ENCODE data around the gene HSPA1A.

HSPA1A gene

GRCh38 chr6:31815025-31815838, at the start of gene HSPA1A, which contains the start of gene HSPA1L:
Gene HSPA1A, plus strand, starts transcription at chr6:31815543. Its CDS starts 214 bp downstream, at chr6:31815757.
Gene HSPA1L, minus strand, starts transcription at chr6:31815283. Its CDS starts 3,311 bp downstream, at chr6:31811972.
- in situ Hi-C loops (cut with HindIII; ENCODE audit: low pct_ligation_motif_present, low pct_unique_long_range_greater_than_20kb, low sequenced_read_pairs): no loop called here
- peak; percentile 95 for DNase-seq

GRCh38 chr6:31765559-31765909, 49.8 kb upstream of the HSPA1A start:
- in situ Hi-C loops (cut with HindIII; ENCODE audit: low pct_ligation_motif_present, low pct_unique_long_range_greater_than_20kb, low sequenced_read_pairs): no loop called here
- no peak for DNase-seq

- no peak for DNase-seq
- in situ Hi-C loops (cut with HindIII; ENCODE audit: low pct_ligation_motif_present, low pct_unique_long_range_greater_than_20kb, low sequenced_read_pairs): no loop called here
Observed at GRCh38 chr6:31765910-31766794, 49.2 kb upstream of the HSPA1A start.

GRCh38 chr6:31767096-31767645, 48.2 kb upstream of the HSPA1A start:
- in situ Hi-C loops (cut with HindIII; ENCODE audit: low pct_ligation_motif_present, low pct_unique_long_range_greater_than_20kb, low sequenced_read_pairs): no loop called here

GRCh38 chr6:31768363-31769257, 46.7 kb upstream of the HSPA1A start:
- in situ Hi-C loops (cut with HindIII; ENCODE audit: low pct_ligation_motif_present, low pct_unique_long_range_greater_than_20kb, low sequenced_read_pairs): no loop called here
- DNase-seq: no peak

More at GRCh38 chr6:31767096-31767645, 48.2 kb upstream of the HSPA1A start:
- no peak for DNase-seq

GRCh38 chr6:31769684-31770371, 45.5 kb upstream of the HSPA1A start:
- in situ Hi-C loops (cut with HindIII; ENCODE audit: low pct_ligation_motif_present, low pct_unique_long_range_greater_than_20kb, low sequenced_read_pairs): no loop called here
- DNase-seq: peak; percentile 65

GRCh38 chr6:31770860-31771259, 44.5 kb upstream of the HSPA1A start:
- DNase-seq: no peak
- in situ Hi-C loops (cut with HindIII; ENCODE audit: low pct_ligation_motif_present, low pct_unique_long_range_greater_than_20kb, low sequenced_read_pairs): no loop called here

- in situ Hi-C loops (cut with HindIII; ENCODE audit: low pct_ligation_motif_present, low pct_unique_long_range_greater_than_20kb, low sequenced_read_pairs): no loop called here
- no peak for DNase-seq
Observed at GRCh38 chr6:31771992-31772358, 43.4 kb upstream of the HSPA1A start.

- in situ Hi-C loops (cut with HindIII; ENCODE audit: low pct_ligation_motif_present, low pct_unique_long_range_greater_than_20kb, low sequenced_read_pairs): no loop called here
- no peak for DNase-seq
Observed at GRCh38 chr6:31775184-31775583, 40.2 kb upstream of the HSPA1A start.

- no peak for DNase-seq
- in situ Hi-C loops (cut with HindIII; ENCODE audit: low pct_ligation_motif_present, low pct_unique_long_range_greater_than_20kb, low sequenced_read_pairs): no loop called here
Observed at GRCh38 chr6:31775633-31776484, 39.5 kb upstream of the HSPA1A start.

GRCh38 chr6:31776485-31776988, 38.8 kb upstream of the HSPA1A start:
- in situ Hi-C loops (cut with HindIII; ENCODE audit: low pct_ligation_motif_present, low pct_unique_long_range_greater_than_20kb, low sequenced_read_pairs): no loop called here
- no peak for DNase-seq

- in situ Hi-C loops (cut with HindIII; ENCODE audit: low pct_ligation_motif_present, low pct_unique_long_range_greater_than_20kb, low sequenced_read_pairs): no loop called here
- DNase-seq: peak; percentile 54
Observed at GRCh38 chr6:31776989-31777666, 38.2 kb upstream of the HSPA1A start, which contains the start of gene VWA7. Gene VWA7, minus strand, starts transcription at chr6:31777328. Its CDS starts 549 bp downstream, at chr6:31776779.

- no peak for DNase-seq
- in situ Hi-C loops (cut with HindIII; ENCODE audit: low pct_ligation_motif_present, low pct_unique_long_range_greater_than_20kb, low sequenced_read_pairs): no loop called here
Observed at GRCh38 chr6:31777667-31778050, 37.7 kb upstream of the HSPA1A start.

GRCh38 chr6:31778193-31778592, 37.1 kb upstream of the HSPA1A start:
- no peak for DNase-seq

GRCh38 chr6:31778999-31779885, 36.1 kb upstream of the HSPA1A start:
- in situ Hi-C loops (cut with HindIII; ENCODE audit: low pct_ligation_motif_present, low pct_unique_long_range_greater_than_20kb, low sequenced_read_pairs): no loop called here
- DNase-seq: no peak

More at GRCh38 chr6:31778193-31778592, 37.1 kb upstream of the HSPA1A start:
- in situ Hi-C loops (cut with HindIII; ENCODE audit: low pct_ligation_motif_present, low pct_unique_long_range_greater_than_20kb, low sequenced_read_pairs): no loop called here

Data from ACHN (cell line).